IMR-90 (cell line): Measurements from ENCODE around the gene TSHZ3. TPM values are rescaled to one million over a fixed set of nuclear protein-coding genes. Genes with fewer than 3 reads are reported as not detected.

Experiments
- ATAC-seq: fragments of 200-7000 bp; cut with Tn5 transposase; 2 replicates; pipeline ENCODE4 v1.9.1; 2020; ENCODE audit warnings: low read depth, mild to moderate bottlenecking, moderate library complexity
- BruUV-seq: library from RNA; stranded (reverse); fragments of 400-500 nt; replicated peaks from 2 replicates; lab custom pipeline; 2021; lab: Mats Ljungman, UMichigan
- CTCF ChIA-PET: fragments of 300-600 bp; formaldehyde crosslinking; extraction: SDS; loops from one replicate; lab custom pipeline; 2021; ENCODE audit warnings: antibody characterized with exemption; lab: Yijun Ruan, JAX
- POLR2A ChIA-PET: fragments of 300-600 bp; sonication (Branson Sonifier 250); formaldehyde crosslinking; loops from one replicate; lab custom pipeline; 2022; ENCODE audit warnings: antibody characterized with exemption; ENCODE audit not compliant: unreplicated experiment; lab: Charles Lee
- DNase-seq: peaks from one replicate; pipeline ENCODE4 v3.0.0; 2013
- H2AFZ ChIP-seq: replicated peaks from 2 replicates; pipeline ENCODE3; 2013; ENCODE audit warnings: low read length, mild to moderate bottlenecking; ENCODE audit not compliant: poor library complexity
- H2AK5ac ChIP-seq: 2 replicates; pipeline ENCODE4 v1.6.1; 2013; ENCODE audit warnings: low read depth, low read length, inconsistent platforms
- H2AK9ac ChIP-seq: replicated peaks from 2 replicates; pipeline ENCODE3; 2013; ENCODE audit warnings: mild to moderate bottlenecking, low read depth, low read length, moderate library complexity; ENCODE audit not compliant: poor library complexity
- H2BK120ac ChIP-seq: 2 replicates; pipeline ENCODE4 v1.6.1; 2013; ENCODE audit warnings: low read depth, low read length, inconsistent platforms
- H2BK15ac ChIP-seq: 3 replicates; pipeline ENCODE4 v1.6.1; 2013; ENCODE audit warnings: low read depth, low read length, inconsistent platforms
- H2BK20ac ChIP-seq: 2 replicates; pipeline ENCODE4 v1.6.1; 2013; ENCODE audit warnings: low read depth, mild to moderate bottlenecking, inconsistent platforms, low read length, moderate library complexity
- H2BK5ac ChIP-seq: 2 replicates; pipeline ENCODE4 v1.6.1; 2013; ENCODE audit warnings: mild to moderate bottlenecking, low read depth, low read length, inconsistent platforms; ENCODE audit not compliant: poor library complexity, severe bottlenecking
- H3K14ac ChIP-seq: replicated peaks from 2 replicates; pipeline ENCODE4 v1.6.1; 2013; ENCODE audit warnings: low read depth, low read length, inconsistent platforms
- H3K18ac ChIP-seq: 2 replicates; pipeline ENCODE4 v1.6.1; 2013; ENCODE audit warnings: low read depth, low read length, control low read depth
- H3K23ac ChIP-seq: 2 replicates; pipeline ENCODE4 v1.6.1; 2013; ENCODE audit warnings: low read depth, low read length, inconsistent platforms
- H3K27ac ChIP-seq: 2 replicates; pipeline ENCODE4 v1.5.1; 2013; ENCODE audit warnings: mild to moderate bottlenecking, control low read depth, low read length; ENCODE audit not compliant: insufficient read depth
- H3K27me3 ChIP-seq: 2 replicates; pipeline ENCODE4 v1.6.1; 2013; ENCODE audit warnings: low read length; ENCODE audit not compliant: control insufficient read depth, insufficient read depth
- H3K36me3 ChIP-seq: 2 replicates; pipeline ENCODE4 v1.6.1; 2013; ENCODE audit warnings: low read length, mixed read lengths; ENCODE audit not compliant: control insufficient read depth, insufficient read depth
- H3K4ac ChIP-seq: 2 replicates; pipeline ENCODE4 v1.6.1; 2013; ENCODE audit warnings: low read depth, low read length, inconsistent platforms
- H3K4me1 ChIP-seq: 2 replicates; pipeline ENCODE4 v1.6.1; 2013; ENCODE audit warnings: low read length, mixed read lengths; ENCODE audit not compliant: control insufficient read depth, insufficient read depth
- H3K4me2 ChIP-seq: 2 replicates; pipeline ENCODE4 v1.6.1; 2013; ENCODE audit warnings: low read depth, mild to moderate bottlenecking, control low read depth, low read length, moderate library complexity
- H3K4me3 ChIP-seq: 2 replicates; pipeline ENCODE4 v1.5.1; 2013; ENCODE audit warnings: low read depth, mild to moderate bottlenecking, control low read depth, low read length, moderate library complexity; ENCODE audit not compliant: insufficient read depth
- H3K56ac ChIP-seq: 2 replicates; pipeline ENCODE4 v1.6.1; 2013; ENCODE audit warnings: low read length, inconsistent platforms; ENCODE audit not compliant: insufficient read depth; ENCODE audit errors: extremely low read depth
- H3K79me1 ChIP-seq, 2 experiments: 2 replicates each; pipeline ENCODE4 v1.6.1; 2013; ENCODE audit warnings: low read length in 2 of 2, inconsistent platforms in 1 of 2, low read depth in 1 of 2
- H3K9ac ChIP-seq: 2 replicates; pipeline ENCODE4 v1.6.1; 2013; ENCODE audit warnings: low read depth, low read length, control low read depth
- H3K9me1 ChIP-seq: 2 replicates; pipeline ENCODE4 v1.6.1; 2013; ENCODE audit warnings: low read length, inconsistent platforms; ENCODE audit not compliant: insufficient read depth
- H3K9me3 ChIP-seq: 2 replicates; pipeline ENCODE4 v1.6.1; 2013; ENCODE audit warnings: low read length; ENCODE audit not compliant: control insufficient read depth, insufficient read depth
- H4K20me1 ChIP-seq: 2 replicates; pipeline ENCODE4 v1.6.1; 2013; ENCODE audit warnings: low read length, inconsistent platforms; ENCODE audit not compliant: insufficient read depth
- H4K5ac ChIP-seq: 2 replicates; pipeline ENCODE4 v1.6.1; 2013; ENCODE audit warnings: mild to moderate bottlenecking, low read depth, low read length, control low read depth
- H4K8ac ChIP-seq, 2 experiments: 2 replicates each; pipeline ENCODE4 v1.6.1; 2013; ENCODE audit warnings: low read depth in 2 of 2, low read length in 2 of 2, control low read depth in 1 of 2, inconsistent platforms in 1 of 2
- H4K91ac ChIP-seq: 2 replicates; pipeline ENCODE4 v1.6.1; 2013; ENCODE audit warnings: low read depth, low read length, inconsistent platforms; ENCODE audit not compliant: insufficient read depth
- BHLHE40 ChIP-seq: fragments of 150-350 bp; IDR thresholded peaks from 2 replicates; pipeline ENCODE4 v1.6.1; 2016; ENCODE audit warnings: mild to moderate bottlenecking, low read depth, low read length
- CTCF ChIP-seq: conservative IDR thresholded peaks from 2 replicates; pipeline ENCODE4 v1.5.1; 2012; ENCODE audit warnings: mild to moderate bottlenecking, low read depth, low read length, improper control_type of control experiment
- MAZ ChIP-seq: IDR thresholded peaks from 2 replicates; pipeline ENCODE4 v1.6.1; 2012; ENCODE audit warnings: low read depth, mild to moderate bottlenecking, low read length, improper control_type of control experiment, moderate library complexity, borderline replicate concordance
- RAD21 ChIP-seq: IDR thresholded peaks from 2 replicates; pipeline ENCODE4 v1.6.1; 2012; ENCODE audit warnings: low read length, improper control_type of control experiment
- WGBS, 2 experiments: methylation state at CpG; one replicate each; pipeline versions ENCODE4 v1.1.5 to v1.1.7; 2013; ENCODE audit warnings: missing lambda C conversion rate in 2 of 2; ENCODE audit not compliant: insufficient read length in 1 of 2; ENCODE audit errors: extremely low coverage in 2 of 2; 5-methylcytosine and 5-hydroxymethylcytosine counted together
- dilution Hi-C: fragments of 300-500 bp; cut with HindIII; formaldehyde crosslinking; loops from one replicate; pipeline ENCODE4 v1.14.3; 2018; ENCODE audit warnings: low sequenced_read_pairs; ENCODE audit not compliant: unreplicated experiment
- in situ Hi-C: fragments of 300-500 bp; cut with MboI; formaldehyde crosslinking; loops from 3 replicates; pipeline ENCODE4 v1.14.3; 2019; ENCODE audit warnings: low sequenced_read_pairs, inconsistent platforms, mixed read lengths
- intact Hi-C: fragments of 100-400 bp; cut with micrococcal nuclease; formaldehyde crosslinking; loops from 2 replicates; pipeline ENCODE4 v1.10.0; 2022
- polyA plus RNA-seq, 3 experiments: library from polyadenylated mRNA; depleted of rRNA; stranded (reverse); fragments of >200 nt; gene quantifications; 2 replicates each; pipeline ENCODE4 v1.2.3, GENCODE V29; 2012; ENCODE audit warnings: low replicate concordance in 1 of 3
- total RNA-seq: library from RNA; depleted of rRNA; stranded (reverse); fragments of >200 nt; gene quantifications from 2 replicates; pipeline ENCODE4 v1.2.3, GENCODE V29; 2012

Gene TSHZ3
- total and polyA plus RNA-seq, 2 of the 4 experiments (the other 2 are of a cell fraction) = 8.1 to 13.0 TPM

DNA sequence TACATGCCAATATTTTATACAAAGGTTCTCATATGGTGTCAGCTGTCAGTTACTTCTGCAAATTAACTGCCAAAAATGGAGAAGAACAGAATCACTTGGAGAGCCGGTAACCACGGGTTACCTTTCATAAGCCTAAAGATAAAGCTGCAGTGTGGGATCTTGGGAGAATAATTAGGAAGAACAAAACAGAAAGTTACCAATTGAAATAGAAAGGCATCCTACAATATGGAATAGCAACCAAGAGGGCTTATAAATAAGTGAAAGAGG is 74.2 kb downstream of the TSHZ3 start:
- H2AK5ac ChIP-seq = no peak overlapping the region
- ChIA-PET POLR2A (no interaction called here), CTCF (no interaction called here)
- H2AFZ ChIP-seq = no peak overlapping the region
- H2AK9ac ChIP-seq = no peak overlapping the region
- no peak overlapping the region for H3K4me3 ChIP-seq
- no peak overlapping the region for H3K9ac ChIP-seq
- no peak overlapping the region for H3K18ac ChIP-seq
- H3K27me3 ChIP-seq = no peaks in the 10 kb centered on the region
- intact Hi-C loops (no loop called here), in situ Hi-C loops (no loop called here), dilution Hi-C loops (no loop called here)
- no peak overlapping the region for H3K4me2 ChIP-seq
- ATAC-seq = no peak
- BruUV-seq = no TSS peak
- H2BK15ac ChIP-seq = no peak overlapping the region
- no peak overlapping the region for H3K27ac ChIP-seq
- no CpG with 5 or more reads among the region's 2 CpGs for WGBS, 2 experiments
- H2BK20ac ChIP-seq = no peak overlapping the region
- H3K14ac ChIP-seq = no peak overlapping the region
- H3K9me3 ChIP-seq = no peaks in the 10 kb centered on the region
- no peak overlapping the region for H4K8ac ChIP-seq
- H4K91ac ChIP-seq = no peak overlapping the region
- TF ChIP-seq CTCF (no peak), MAZ (no peak), RAD21 (no peak), BHLHE40 (no peak)
- H3K56ac ChIP-seq = no peak overlapping the region
- no peak overlapping the region for H4K5ac ChIP-seq
- H3K36me3 ChIP-seq = peaks cover 50% of the 10 kb centered on the region
- no peak for DNase-seq
- no peak overlapping the region for H2BK5ac ChIP-seq
- peaks cover 12% of the 10 kb centered on the region; the same call in 1 of the 2 replicates for H3K9me1 ChIP-seq
- no peak overlapping the region for H2BK120ac ChIP-seq
- peaks cover 12% of the 10 kb centered on the region for H4K20me1 ChIP-seq
- H3K4me1 ChIP-seq = 0 out of 2 replicates have a peak, but pooled peaks cover 2% of the 10 kb centered on the region
- H3K23ac ChIP-seq = no peak overlapping the region
- no peak overlapping the region for H3K4ac ChIP-seq
- peaks cover 46 to 57% of the 10 kb centered on the region in 2 experiments for H3K79me1 ChIP-seq
